Thoracic aorta (tissue), 2 donors: ENCODE measurements around the gene ITPRIPL2. TPM values are rescaled to one million over a fixed set of nuclear protein-coding genes. Genes with fewer than 3 reads are reported as not detected.

ENCODE experiments used
- ATAC-seq: fragments of 150-250 bp; one replicate; pipeline ENCODE4 v1.8.0; 2017; ENCODE audit warnings: low read depth; ENCODE audit not compliant: insufficient number of reproducible peaks, low FRiP score
- DNase-seq: peaks from one replicate; pipeline ENCODE4 v3.0.0-alpha.2; 2020; ENCODE audit warnings: low spot score
- H3K27ac ChIP-seq, 2 donors: fragments of 200-600 bp; sonication (generic); 1 replicate in 1 of 2; 2 replicates in 1 of 2; pipeline ENCODE4 v1.5.1; 2016; ENCODE audit warnings: mild to moderate bottlenecking in 2 of 2, moderate library complexity in 2 of 2
- H3K27me3 ChIP-seq: fragments of 200-600 bp; sonication (generic); replicated peaks from 2 replicates; pipeline ENCODE4 v1.6.0; 2016; ENCODE audit warnings: mild to moderate bottlenecking; ENCODE audit not compliant: insufficient read depth
- H3K36me3 ChIP-seq: fragments of 200-600 bp; sonication (generic); one replicate; pipeline ENCODE4 v1.5.1; 2016
- H3K4me1 ChIP-seq, 2 donors: fragments of 200-600 bp; sonication (generic); 1 replicate in 1 of 2; 2 replicates in 1 of 2; pipeline versions ENCODE4 v1.5.1 to v1.6.0; 2016; ENCODE audit warnings: low read depth in 2 of 2, mild to moderate bottlenecking in 1 of 2; ENCODE audit not compliant: control insufficient read depth in 1 of 2
- H3K4me3 ChIP-seq: fragments of 200-600 bp; sonication (generic); 2 replicates; pipeline ENCODE4 v1.5.1; 2016; ENCODE audit warnings: mild to moderate bottlenecking
- H3K9me3 ChIP-seq: fragments of 200-600 bp; sonication (generic); 2 replicates; pipeline ENCODE4 v1.5.1; 2016
- CTCF ChIP-seq: fragments of 200-600 bp; sonication (generic); IDR thresholded peaks from one replicate; pipeline ENCODE4 v1.5.1; 2019; ENCODE audit warnings: antibody characterized with exemption
- total RNA-seq, 2 donors: library from RNA; depleted of rRNA; stranded (reverse); fragments of >200 nt; gene quantifications; one replicate each; pipeline versions ENCODE4 v1.1.0 to v1.2.3, GENCODE V29; 2016

ITPRIPL2 gene
- total RNA-seq, 2 donors from 2014 or later = 113 to 118 TPM

DNA sequence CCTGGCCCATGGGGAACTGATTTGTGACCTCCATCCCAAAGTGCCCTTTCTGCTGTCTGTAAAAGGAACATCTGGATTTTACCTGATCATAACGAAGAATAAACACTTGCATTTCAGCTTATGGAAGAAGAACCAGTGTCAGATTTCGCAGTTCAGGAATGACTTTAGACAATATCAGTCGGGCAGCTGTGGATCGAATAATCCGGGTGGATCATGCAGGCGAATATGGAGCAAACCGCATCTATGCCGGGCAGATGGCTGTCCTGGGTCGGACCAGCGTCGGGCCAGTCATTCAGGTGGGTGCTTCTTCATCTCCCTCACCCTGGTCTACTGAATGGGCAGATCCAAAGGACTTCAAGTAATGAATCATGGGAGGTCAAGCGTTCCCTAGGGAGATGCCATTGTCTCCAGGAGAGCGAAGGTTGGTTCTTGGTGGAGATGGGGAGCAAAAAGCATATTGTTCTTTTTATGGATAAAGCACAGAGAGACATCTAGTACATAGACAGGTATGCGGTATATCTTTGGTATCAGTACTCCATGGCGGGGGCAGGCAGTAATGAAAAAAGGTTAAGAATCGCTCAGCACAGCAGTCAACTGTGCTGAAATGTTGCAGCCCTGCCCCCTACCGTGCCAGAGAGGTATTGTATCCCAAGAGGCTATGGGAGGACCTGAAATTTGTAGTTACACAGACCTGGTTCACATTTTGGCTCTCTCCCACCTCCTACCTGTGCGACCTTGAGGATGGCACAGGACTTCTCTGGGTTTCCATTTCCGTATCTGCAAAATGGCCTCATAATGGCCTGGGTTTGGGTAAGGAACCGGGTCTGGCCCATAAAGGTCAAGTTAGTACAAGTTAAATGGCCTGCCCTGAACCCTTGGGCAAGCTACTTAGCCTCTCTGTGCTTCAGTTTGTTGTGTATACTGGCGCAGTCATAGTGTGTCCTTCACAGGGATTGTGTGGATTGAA lies 41.7 kb upstream of the ITPRIPL2 start:
- Histone ChIP-seq H3K36me3 (peaks cover 8% of the 10 kb centered on the region), H3K4me1 (peaks cover 4 to 14% of the 10 kb centered on the region in 2 donors), H3K27ac (no peak overlapping the region), H3K9me3 (no peaks in the 10 kb centered on the region), H3K4me3 (no peak overlapping the region), H3K27me3 (no peaks in the 10 kb centered on the region)
- ATAC-seq (no peak), DNase-seq (no peak)
- TF ChIP-seq CTCF = peak; percentile 57

- Histone ChIP-seq H3K27me3 (no peaks in the 10 kb centered on the region), H3K36me3 (peaks cover 8% of the 10 kb centered on the region), H3K9me3 (no peaks in the 10 kb centered on the region), H3K27ac (no peak overlapping the region), H3K4me1 (peaks cover 4 to 12% of the 10 kb centered on the region in 2 donors), H3K4me3 (no peak overlapping the region)
- no peak for TF ChIP-seq CTCF
- ATAC-seq (no peak), DNase-seq (no peak)
Measured at GRCh38 chr16:19073344-19073743, 40.4 kb upstream of the ITPRIPL2 start.

DNA sequence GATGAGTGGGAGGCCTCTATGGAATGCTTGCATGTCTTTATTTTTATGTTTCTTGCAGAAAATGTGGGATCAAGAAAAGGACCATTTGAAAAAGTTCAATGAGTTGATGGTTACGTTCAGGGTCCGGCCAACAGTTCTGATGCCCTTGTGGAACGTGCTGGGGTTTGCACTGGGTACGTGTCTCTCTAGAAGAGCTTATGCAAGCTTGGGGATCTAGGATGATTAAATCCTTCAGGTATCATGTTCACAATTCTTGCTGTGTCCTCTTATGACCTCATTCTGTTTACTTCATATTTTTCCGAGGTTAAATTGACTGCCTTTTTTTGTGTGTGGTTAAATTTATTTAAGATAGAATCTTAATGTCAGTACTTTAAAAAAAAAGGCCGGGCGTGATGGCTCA lies 39.9 kb upstream of the ITPRIPL2 start:
- no peak for ATAC-seq
- Histone ChIP-seq H3K4me1 (peaks cover 3 to 7% of the 10 kb centered on the region in 2 donors), H3K36me3 (peaks cover 8% of the 10 kb centered on the region), H3K27me3 (no peaks in the 10 kb centered on the region), H3K9me3 (no peaks in the 10 kb centered on the region), H3K4me3 (no peak overlapping the region), H3K27ac (no peak overlapping the region)
- no peak for TF ChIP-seq CTCF
- no peak for DNase-seq

DNA sequence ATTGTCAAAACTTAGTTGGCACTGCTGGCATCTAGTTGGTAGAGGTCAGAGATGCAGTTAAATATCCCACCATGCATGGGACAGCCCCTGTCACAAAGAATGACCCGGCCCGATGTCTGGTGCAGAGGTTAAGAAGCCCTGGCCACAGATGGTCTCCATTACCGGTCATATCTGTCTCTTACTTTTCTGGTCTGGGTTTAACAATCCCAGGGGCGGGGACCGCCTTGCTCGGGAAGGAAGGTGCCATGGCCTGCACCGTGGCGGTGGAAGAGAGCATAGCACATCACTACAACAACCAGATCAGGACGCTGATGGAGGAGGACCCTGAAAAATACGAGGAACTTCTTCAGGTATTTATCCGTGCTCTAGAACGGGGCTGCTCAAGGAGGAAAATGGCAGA lies 38.3 kb upstream of the ITPRIPL2 start:
- Histone ChIP-seq H3K27ac (no peak overlapping the region), H3K9me3 (no peaks in the 10 kb centered on the region), H3K27me3 (no peaks in the 10 kb centered on the region), H3K4me1 (no peaks in the 10 kb centered on the region), H3K4me3 (no peak overlapping the region), H3K36me3 (peaks cover 12% of the 10 kb centered on the region)
- no peak for DNase-seq
- TF ChIP-seq CTCF = no peak
- ATAC-seq = no peak

DNA sequence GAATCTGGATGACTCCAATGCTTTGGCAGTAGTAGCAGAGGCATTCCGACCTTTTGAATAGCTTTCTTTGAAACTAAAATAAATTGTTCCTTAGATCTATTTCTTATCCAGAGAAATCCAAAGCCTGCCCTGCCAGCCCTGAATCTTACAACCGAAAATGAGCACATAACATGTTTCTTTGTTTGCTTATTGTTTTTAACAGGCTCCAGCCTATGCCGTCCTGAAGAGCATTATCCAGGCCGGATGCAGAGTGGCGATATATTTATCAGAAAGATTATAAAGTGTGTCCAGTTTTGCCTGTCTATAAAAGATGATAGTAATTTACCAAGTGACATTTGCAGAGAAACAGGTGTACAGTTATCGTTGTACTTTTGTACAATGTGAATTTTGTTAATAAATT lies 35.9 kb upstream of the ITPRIPL2 start:
- ATAC-seq = no peak
- Histone ChIP-seq H3K27ac (no peak overlapping the region), H3K27me3 (no peaks in the 10 kb centered on the region), H3K9me3 (no peaks in the 10 kb centered on the region), H3K4me3 (no peak overlapping the region), H3K4me1 (no peaks in the 10 kb centered on the region), H3K36me3 (peaks cover 15% of the 10 kb centered on the region)
- TF ChIP-seq CTCF = no peak
- DNase-seq = no peak
